Lower lobe of right lung (tissue), 2 donors: Measurements from ENCODE around the gene VN1R5. TPM values are rescaled to one million over a fixed set of nuclear protein-coding genes. Genes with fewer than 3 reads are reported as not detected.
"Not testable (repeated sequence)": the region's sequence is repeated elsewhere in the genome, so short reads cannot be mapped to it uniquely, and the experiment has no call there.

ENCODE experiments used
- ATAC-seq, 2 donors: fragments of 200-7000 bp; cut with Tn5 transposase; one replicate each; pipeline ENCODE4 v1.9.1; 2020 to 2022; ENCODE audit warnings: mild to moderate bottlenecking in 2 of 2, moderate library complexity in 2 of 2
- DNase-seq: peaks from one replicate; pipeline ENCODE4 v3.0.0-alpha.2; 2020
- H3K27ac ChIP-seq: fragments of 200-600 bp; one replicate; pipeline ENCODE4 v1.8.0; 2022
- H3K27me3 ChIP-seq: fragments of 200-600 bp; one replicate; pipeline ENCODE4 v1.8.0; 2022; ENCODE audit warnings: low read depth
- H3K36me3 ChIP-seq: fragments of 200-600 bp; one replicate; pipeline ENCODE4 v1.8.0; 2022; ENCODE audit warnings: mild to moderate bottlenecking
- H3K4me1 ChIP-seq: fragments of 200-600 bp; one replicate; pipeline ENCODE4 v1.8.0; 2022
- H3K4me3 ChIP-seq: fragments of 200-600 bp; one replicate; pipeline ENCODE4 v1.8.0; 2022; ENCODE audit warnings: mild to moderate bottlenecking
- H3K9me3 ChIP-seq: fragments of 200-600 bp; one replicate; pipeline ENCODE4 v1.8.0; 2022
- intact Hi-C: fragments of 100-400 bp; cut with DNase I; formaldehyde crosslinking; loops from one replicate; pipeline ENCODE4 v1.11.0; 2022
- total RNA-seq: library from RNA; stranded (reverse); fragmentation: NEBNext Ultra II Directional; extraction: Animal tissue kit (Norgen Biotek cat#: 25700); gene quantifications from one replicate; pipeline ENCODE4 v1.2.1, GENCODE V29; 2021
- TF ChIP-seq, protein P1 (sequence below): fragments of 200-600 bp; IDR thresholded peaks from one replicate; pipeline ENCODE4 v1.8.0; 2022; ENCODE audit warnings: antibody characterized with exemption, mild to moderate bottlenecking
- donor health status: DM: no; HTN: yes; CAD: no; lungs with severe emphysema.

Gene VN1R5
- total RNA-seq, 1 donor from 2014 or later, result not detected

GRCh38 chr1:247288341-247288740, 32.5 kb downstream of the VN1R5 start:
- intact Hi-C loops, result no loop called here
- no peaks in the 10 kb centered on the region for H3K36me3 ChIP-seq
- H3K4me3 ChIP-seq, result no peak overlapping the region
- H3K9me3 ChIP-seq, result no peaks in the 10 kb centered on the region
- no peak overlapping the region for H3K27ac ChIP-seq
- TF ChIP-seq, protein P1, sequence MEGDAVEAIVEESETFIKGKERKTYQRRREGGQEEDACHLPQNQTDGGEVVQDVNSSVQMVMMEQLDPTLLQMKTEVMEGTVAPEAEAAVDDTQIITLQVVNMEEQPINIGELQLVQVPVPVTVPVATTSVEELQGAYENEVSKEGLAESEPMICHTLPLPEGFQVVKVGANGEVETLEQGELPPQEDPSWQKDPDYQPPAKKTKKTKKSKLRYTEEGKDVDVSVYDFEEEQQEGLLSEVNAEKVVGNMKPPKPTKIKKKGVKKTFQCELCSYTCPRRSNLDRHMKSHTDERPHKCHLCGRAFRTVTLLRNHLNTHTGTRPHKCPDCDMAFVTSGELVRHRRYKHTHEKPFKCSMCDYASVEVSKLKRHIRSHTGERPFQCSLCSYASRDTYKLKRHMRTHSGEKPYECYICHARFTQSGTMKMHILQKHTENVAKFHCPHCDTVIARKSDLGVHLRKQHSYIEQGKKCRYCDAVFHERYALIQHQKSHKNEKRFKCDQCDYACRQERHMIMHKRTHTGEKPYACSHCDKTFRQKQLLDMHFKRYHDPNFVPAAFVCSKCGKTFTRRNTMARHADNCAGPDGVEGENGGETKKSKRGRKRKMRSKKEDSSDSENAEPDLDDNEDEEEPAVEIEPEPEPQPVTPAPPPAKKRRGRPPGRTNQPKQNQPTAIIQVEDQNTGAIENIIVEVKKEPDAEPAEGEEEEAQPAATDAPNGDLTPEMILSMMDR, result no peak
- no peaks in the 10 kb centered on the region for H3K4me1 ChIP-seq
- DNase-seq (no peak), ATAC-seq (no peak)
- H3K27me3 ChIP-seq, result no peaks in the 10 kb centered on the region

DNA sequence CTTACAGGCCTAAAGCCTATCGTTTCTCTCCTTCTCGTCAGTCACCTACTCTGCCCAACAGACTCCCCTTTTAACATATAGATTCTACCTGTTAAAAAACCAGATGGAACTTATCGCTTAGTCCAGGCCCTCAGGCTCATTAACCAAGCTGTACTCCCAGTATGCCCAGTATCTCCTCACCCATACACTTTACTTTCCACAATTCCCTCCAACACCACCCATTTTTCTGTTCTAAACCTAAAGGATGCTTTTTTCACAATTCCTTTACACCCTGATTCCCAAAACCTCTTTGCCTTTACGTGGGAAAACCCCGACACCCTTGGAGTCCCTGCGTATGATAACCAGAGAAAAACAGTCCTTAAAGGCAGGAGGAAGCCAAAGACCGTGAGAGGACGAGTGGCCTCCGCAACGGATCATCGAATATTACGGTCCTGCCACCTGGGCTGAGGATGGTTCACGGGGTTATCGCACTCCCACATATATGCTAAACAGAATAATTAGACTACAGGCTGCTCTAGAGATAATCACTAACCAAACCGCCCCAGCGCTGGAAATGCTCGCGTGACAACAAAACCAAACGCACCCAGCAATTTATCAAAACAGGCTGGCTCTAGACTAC, 33.5 kb downstream of the VN1R5 start:
- intact Hi-C loops, ATAC-seq, H3K9me3 ChIP-seq, DNase-seq, H3K27ac ChIP-seq, H3K27me3 ChIP-seq, H3K36me3 ChIP-seq, H3K4me1 ChIP-seq, H3K4me3 ChIP-seq: not testable (repeated sequence)

GRCh38 chr1:247290576-247290975, 34.7 kb downstream of the VN1R5 start:
- Histone ChIP-seq H3K4me1 (no peaks in the 10 kb centered on the region), H3K36me3 (no peaks in the 10 kb centered on the region), H3K9me3 (no peaks in the 10 kb centered on the region), H3K4me3 (no peak overlapping the region), H3K27me3 (no peaks in the 10 kb centered on the region), H3K27ac (no peak overlapping the region)
- TF ChIP-seq, protein P1, result no peak
- intact Hi-C loops, result no loop called here
- ATAC-seq (no peak), DNase-seq (no peak)

DNA sequence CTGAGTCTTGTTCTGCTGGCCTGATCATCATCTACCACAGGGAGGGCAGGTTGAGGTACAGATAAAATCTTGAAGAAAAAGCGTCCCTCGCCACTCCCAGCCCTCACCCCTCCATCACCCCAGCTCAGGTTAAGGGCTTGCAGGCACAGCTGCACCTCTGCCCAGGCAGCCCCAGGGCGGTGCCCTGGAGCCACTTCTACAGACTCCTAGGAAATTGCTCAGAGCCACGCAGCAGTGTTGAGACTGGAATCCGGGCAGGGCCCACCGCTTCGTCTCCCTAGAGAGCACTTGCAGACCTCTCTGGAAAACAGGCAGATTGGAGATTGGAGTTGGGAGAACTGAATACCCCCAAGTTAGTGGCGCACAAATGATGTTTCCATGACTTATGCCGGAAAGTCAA, 35.3 kb downstream of the VN1R5 start:
- no peaks in the 10 kb centered on the region for H3K4me1 ChIP-seq
- no peaks in the 10 kb centered on the region for H3K36me3 ChIP-seq
- DNase-seq (no peak), ATAC-seq (no peak)
- H3K4me3 ChIP-seq, result no peak overlapping the region
- no peaks in the 10 kb centered on the region for H3K27me3 ChIP-seq
- TF ChIP-seq, protein P1, result no peak
- intact Hi-C loops, result no loop called here
- no peaks in the 10 kb centered on the region for H3K9me3 ChIP-seq
- no peak overlapping the region for H3K27ac ChIP-seq

DNA sequence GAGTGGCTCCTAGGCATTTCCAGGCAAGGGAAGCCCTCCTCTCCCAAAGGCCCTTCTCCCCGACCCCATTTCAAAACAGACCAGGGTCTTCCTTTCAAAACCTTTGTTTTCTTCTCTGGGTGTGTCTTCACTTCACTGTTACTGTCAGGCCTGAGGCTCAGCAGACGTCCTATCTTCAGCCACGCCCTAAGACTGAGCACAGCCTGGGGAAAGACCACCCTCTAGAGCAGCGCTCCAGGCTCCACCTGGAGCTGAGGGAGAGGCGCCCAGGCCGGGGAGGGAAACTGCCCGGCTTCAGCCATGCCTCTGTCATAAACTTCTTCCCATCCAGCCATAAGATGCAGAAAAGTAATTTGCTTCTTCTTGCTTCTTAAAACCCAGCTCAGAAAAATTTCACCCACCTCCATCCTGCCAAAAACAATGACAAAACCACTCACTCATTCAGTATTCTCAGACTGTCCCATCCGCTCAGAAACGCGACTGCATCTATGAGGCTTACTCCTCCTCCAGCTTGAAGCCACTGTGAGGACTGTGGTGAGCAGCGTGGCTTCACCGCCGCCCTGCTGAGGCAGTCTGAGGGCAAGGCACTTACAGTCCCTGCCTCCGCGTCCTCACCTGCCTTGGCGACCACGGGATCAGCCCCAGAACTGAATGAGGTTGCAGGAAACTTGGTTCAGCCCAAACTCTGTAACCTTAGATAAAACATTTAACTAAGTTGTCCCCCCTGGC, 36.1 kb downstream of the VN1R5 start:
- Histone ChIP-seq H3K4me1 (no peaks in the 10 kb centered on the region), H3K4me3 (no peak overlapping the region), H3K27me3 (no peaks in the 10 kb centered on the region), H3K9me3 (no peaks in the 10 kb centered on the region), H3K27ac (no peak overlapping the region), H3K36me3 (no peaks in the 10 kb centered on the region)
- ATAC-seq (no peak), DNase-seq (no peak)
- TF ChIP-seq, protein P1, result no peak
- intact Hi-C loops, result no loop called here

DNA sequence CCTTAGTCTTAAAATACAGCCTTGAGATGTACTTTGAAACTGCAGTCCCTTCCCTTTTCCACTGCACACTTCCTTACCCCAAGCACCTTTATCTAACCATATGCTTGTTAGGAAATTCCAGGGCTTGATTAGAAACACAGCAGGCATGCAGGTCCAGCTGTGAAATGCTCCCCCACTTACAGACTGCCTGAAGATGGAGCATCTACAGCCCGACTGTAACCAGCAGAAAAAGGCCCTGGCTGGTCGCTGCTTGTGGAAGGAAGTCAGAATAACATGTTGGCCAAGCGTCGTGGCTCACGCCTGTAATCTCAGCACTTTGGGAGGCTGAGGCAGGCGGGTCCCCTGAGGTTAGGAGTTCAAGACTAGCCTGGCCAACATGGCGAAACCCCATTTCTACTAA, 37.2 kb downstream of the VN1R5 start:
- ATAC-seq (no peak), DNase-seq (no peak)
- TF ChIP-seq, protein P1, result no peak
- Histone ChIP-seq H3K4me3 (no peak overlapping the region), H3K9me3 (no peaks in the 10 kb centered on the region), H3K4me1 (no peaks in the 10 kb centered on the region), H3K27me3 (no peaks in the 10 kb centered on the region), H3K36me3 (no peaks in the 10 kb centered on the region), H3K27ac (no peak overlapping the region)
- intact Hi-C loops, result no loop called here
